HEK293 (cell line): Measurements from ENCODE around the gene DOK6.

Experiments
- CTCF ChIA-PET: fragments of 350-600 bp; formaldehyde crosslinking; extraction: SDS; loops from one replicate; lab custom pipeline; 2021; ENCODE audit warnings: antibody characterized with exemption; lab: Yijun Ruan, JAX
- POLR2A ChIA-PET: fragments of 300-600 bp; formaldehyde crosslinking; extraction: SDS; loops from one replicate; lab custom pipeline; 2020; ENCODE audit warnings: antibody characterized with exemption, inconsistent platforms; lab: Yijun Ruan, JAX
- H3K27ac ChIP-seq: fragments of 200-500 bp; sonication (Bioruptor generic); 2 replicates; pipeline ENCODE4 v1.5.1; 2014; ENCODE audit warnings: low read depth, low read length, control low read depth, inconsistent platforms; ENCODE audit errors: extremely low read depth
- H3K36me3 ChIP-seq, 2 experiments: fragments of 200-500 bp in 1 of 2; sonication (Bioruptor generic) in 1 of 2; 1 replicate in 1 of 2; 2 replicates in 1 of 2; pipeline ENCODE4 v1.5.1; 2014 to 2017; ENCODE audit warnings: inconsistent platforms in 2 of 2, low read length in 2 of 2; ENCODE audit not compliant: control insufficient read depth in 2 of 2, insufficient read depth in 1 of 2
- H3K4me1 ChIP-seq: fragments of 200-500 bp; sonication (Bioruptor generic); 2 replicates; pipeline ENCODE4 v1.5.1; 2014; ENCODE audit warnings: mild to moderate bottlenecking, low read length, inconsistent platforms; ENCODE audit not compliant: control insufficient read depth, insufficient read depth
- H3K4me3 ChIP-seq: 2 replicates; pipeline ENCODE4 v1.5.1; 2011; ENCODE audit warnings: low read depth, mild to moderate bottlenecking, control low read depth, low read length, moderate library complexity
- H3K9me3 ChIP-seq: fragments of 200-500 bp; sonication (Bioruptor generic); 2 replicates; pipeline ENCODE4 v1.5.1; 2014; ENCODE audit warnings: low read depth, low read length, inconsistent platforms; ENCODE audit not compliant: control insufficient read depth, insufficient read depth
- ATF2 ChIP-seq: fragments of 450-650 bp; formaldehyde crosslinking; IDR thresholded peaks from 2 replicates; pipeline ENCODE4 v1.5.1; 2016; ENCODE audit warnings: missing biosample characterization, missing genetic modification characterization, low read depth
- ZBTB21 ChIP-seq: fragments of 450-650 bp; formaldehyde crosslinking; IDR thresholded peaks from 2 replicates; pipeline ENCODE4 v1.5.1; 2017; ENCODE audit warnings: missing biosample characterization, missing genetic modification characterization
- ZFP41 ChIP-seq: fragments of 450-650 bp; formaldehyde crosslinking; IDR thresholded peaks from 2 replicates; pipeline ENCODE4 v1.5.1; 2016; ENCODE audit warnings: missing biosample characterization, missing genetic modification characterization, borderline replicate concordance
- ZNF140 ChIP-seq: fragments of 450-650 bp; formaldehyde crosslinking; IDR thresholded peaks from 2 replicates; pipeline ENCODE4 v1.5.1; 2016; ENCODE audit warnings: missing biosample characterization, missing genetic modification characterization
- ZNF2 ChIP-seq: fragments of 450-650 bp; formaldehyde crosslinking; IDR thresholded peaks from 2 replicates; pipeline ENCODE4 v1.5.1; 2016; ENCODE audit warnings: missing biosample characterization, missing genetic modification characterization
- ZNF221 ChIP-seq: fragments of 450-650 bp; formaldehyde crosslinking; IDR thresholded peaks from 2 replicates; pipeline ENCODE4 v1.5.1; 2017; ENCODE audit warnings: missing biosample characterization, missing genetic modification characterization, borderline replicate concordance
- ZNF280C ChIP-seq: fragments of 450-650 bp; formaldehyde crosslinking; IDR thresholded peaks from 2 replicates; pipeline ENCODE4 v1.5.1; 2016; ENCODE audit warnings: missing biosample characterization, missing genetic modification characterization
- ZNF48 ChIP-seq: fragments of 450-650 bp; formaldehyde crosslinking; IDR thresholded peaks from 2 replicates; pipeline ENCODE4 v1.5.1; 2016; ENCODE audit warnings: missing biosample characterization, missing genetic modification characterization
- ZNF548 ChIP-seq: fragments of 450-650 bp; formaldehyde crosslinking; IDR thresholded peaks from 2 replicates; pipeline ENCODE4 v1.5.1; 2016; ENCODE audit warnings: missing biosample characterization, missing genetic modification characterization
- ZNF610 ChIP-seq: fragments of 450-650 bp; formaldehyde crosslinking; IDR thresholded peaks from 2 replicates; pipeline ENCODE4 v1.5.1; 2016; ENCODE audit warnings: missing biosample characterization, missing genetic modification characterization, borderline replicate concordance
- ZNF639 ChIP-seq: fragments of 450-650 bp; formaldehyde crosslinking; IDR thresholded peaks from 2 replicates; pipeline ENCODE4 v1.5.1; 2016; ENCODE audit warnings: missing biosample characterization, missing genetic modification characterization
- ZNF701 ChIP-seq: fragments of 450-650 bp; formaldehyde crosslinking; IDR thresholded peaks from 2 replicates; pipeline ENCODE4 v1.5.1; 2016; ENCODE audit warnings: missing biosample characterization, missing genetic modification characterization
- ZNF792 ChIP-seq: fragments of 450-650 bp; formaldehyde crosslinking; IDR thresholded peaks from 2 replicates; pipeline ENCODE4 v1.5.1; 2016; ENCODE audit warnings: missing biosample characterization, missing genetic modification characterization
- ZSCAN23 ChIP-seq: fragments of 450-650 bp; formaldehyde crosslinking; IDR thresholded peaks from 2 replicates; pipeline ENCODE4 v1.5.1; 2016; ENCODE audit warnings: missing biosample characterization, missing genetic modification characterization
- ZSCAN30 ChIP-seq: fragments of 450-650 bp; IDR thresholded peaks from 2 replicates; pipeline ENCODE4 v1.5.1; 2018; ENCODE audit warnings: missing biosample characterization, mild to moderate bottlenecking, missing genetic modification characterization, moderate library complexity

The DOK6 gene

GRCh38 chr18:69814861-69815385, 414.2 kb downstream of the DOK6 start:
- no peak overlapping the region for H3K27ac ChIP-seq
- ChIA-PET CTCF (interaction anchor here (0.7 kb wide), 2 partner anchors 75 to 1420 kb away, joined by 4 to 6 read pairs; no protein-coding TSS in a partner anchor), POLR2A (no interaction called here)
- no peak for TF ChIP-seq ZNF48 (tag by site-specific recombination)
- no peak for TF ChIP-seq ZNF792
- no peaks in the 10 kb centered on the region for H3K36me3 ChIP-seq
- H3K4me1 ChIP-seq: no peaks in the 10 kb centered on the region
- H3K4me3 ChIP-seq: no peak overlapping the region
- H3K9me3 ChIP-seq: no peaks in the 10 kb centered on the region

- Histone ChIP-seq H3K4me1 (no peaks in the 10 kb centered on the region), H3K4me3 (no peak overlapping the region), H3K36me3 (no peaks in the 10 kb centered on the region), H3K27ac (no peak overlapping the region), H3K9me3 (no peaks in the 10 kb centered on the region)
- TF ChIP-seq ZFP41 (tag by site-specific recombination) (no peak), ZSCAN23 (no peak), ZSCAN30 (tag by site-specific recombination) (no peak), ZNF221 (no peak), ZNF548 (no peak), ZNF140 (tag by site-specific recombination) (no peak)
- POLR2A ChIA-PET: no interaction called here
- CTCF ChIA-PET: no interaction called here
Measured at GRCh38 chr18:69817335-69817940, 416.8 kb downstream of the DOK6 start.

GRCh38 chr18:69819460-69819859, 418.8 kb downstream of the DOK6 start:
- CTCF ChIA-PET: interaction anchor here (0.7 kb wide), 1 partner anchor 758 kb away, joined by 3 read pairs; no protein-coding TSS in a partner anchor
- H3K4me3 ChIP-seq: no peak overlapping the region
- H3K36me3 ChIP-seq: no peaks in the 10 kb centered on the region
- POLR2A ChIA-PET: no interaction called here
- TF ChIP-seq ZNF2 (tag by site-specific recombination) (no peak), ZNF639 (tag by site-specific recombination) (no peak), ZNF701 (tag by site-specific recombination) (no peak), ZNF610 (tag by site-specific recombination) (no peak), ATF2 (tag by site-specific recombination) (no peak), ZBTB21 (no peak), ZNF280C (no peak)
- H3K27ac ChIP-seq: no peak overlapping the region
- H3K9me3 ChIP-seq: no peaks in the 10 kb centered on the region
- no peaks in the 10 kb centered on the region for H3K4me1 ChIP-seq
